Natural killer cell treated with Interleukin-12 subunit alpha and Interleukin-12 subunit beta and Interleukin-15 and Interleukin-18, amount 100 ng/mL, for 72 hours (primary cell): ENCODE results near the gene BTNL9. TPM values are rescaled to one million over a fixed set of nuclear protein-coding genes. Genes with fewer than 3 reads are reported as not detected.
A peak's percentile ranks its signal among the peaks of the same experiment; 100 is the strongest.
"Not testable (repeated sequence)": the region's sequence is repeated elsewhere in the genome, so short reads cannot be mapped to it uniquely, and the experiment has no call there.

Source experiments
- ATAC-seq, 2 donors: fragments of 150-1000 bp; cut with Tn5 transposase in 1 of 2; sonication (Bioruptor Pico), chemical (Tn5 transposase) in 1 of 2; 2 replicates each; pipeline ENCODE4 v1.10.0; 2021
- DNase-seq: peaks from one replicate; pipeline ENCODE4 v3.0.0; 2022; ENCODE audit warnings: low spot score
- H3K27ac Mint-ChIP-seq, 2 donors: 1 replicate in 1 of 2; 2 replicates in 1 of 2; pipeline ENCODE4 v1.8.0; 2022; ENCODE audit warnings: mixed read lengths in 2 of 2, mild to moderate bottlenecking in 1 of 2, moderate library complexity in 1 of 2
- H3K27me3 Mint-ChIP-seq, 2 donors: 1 replicate in 1 of 2; 2 replicates in 1 of 2; pipeline ENCODE4 v1.8.0; 2022; ENCODE audit warnings: mixed read lengths in 2 of 2
- H3K36me3 Mint-ChIP-seq: one replicate; pipeline ENCODE4 v1.8.0; 2022; ENCODE audit warnings: mixed read lengths
- H3K4me1 Mint-ChIP-seq, 2 donors: 1 replicate in 1 of 2; 2 replicates in 1 of 2; pipeline ENCODE4 v1.8.0; 2022; ENCODE audit warnings: low read depth in 2 of 2, mixed read lengths in 2 of 2, mild to moderate bottlenecking in 1 of 2
- H3K4me3 Mint-ChIP-seq: one replicate; pipeline ENCODE4 v1.8.0; 2022; ENCODE audit warnings: mixed read lengths
- H3K9me3 Mint-ChIP-seq: 2 replicates; pipeline ENCODE4 v1.8.0; 2022; ENCODE audit warnings: mixed read lengths
- total RNA-seq, 2 donors: library from RNA; stranded (reverse); gene quantifications; one replicate each; pipeline ENCODE4 v1.2.3, GENCODE V29; 2022

Gene BTNL9
- total RNA-seq, 2 donors from 2014 or later = not detected

DNA sequence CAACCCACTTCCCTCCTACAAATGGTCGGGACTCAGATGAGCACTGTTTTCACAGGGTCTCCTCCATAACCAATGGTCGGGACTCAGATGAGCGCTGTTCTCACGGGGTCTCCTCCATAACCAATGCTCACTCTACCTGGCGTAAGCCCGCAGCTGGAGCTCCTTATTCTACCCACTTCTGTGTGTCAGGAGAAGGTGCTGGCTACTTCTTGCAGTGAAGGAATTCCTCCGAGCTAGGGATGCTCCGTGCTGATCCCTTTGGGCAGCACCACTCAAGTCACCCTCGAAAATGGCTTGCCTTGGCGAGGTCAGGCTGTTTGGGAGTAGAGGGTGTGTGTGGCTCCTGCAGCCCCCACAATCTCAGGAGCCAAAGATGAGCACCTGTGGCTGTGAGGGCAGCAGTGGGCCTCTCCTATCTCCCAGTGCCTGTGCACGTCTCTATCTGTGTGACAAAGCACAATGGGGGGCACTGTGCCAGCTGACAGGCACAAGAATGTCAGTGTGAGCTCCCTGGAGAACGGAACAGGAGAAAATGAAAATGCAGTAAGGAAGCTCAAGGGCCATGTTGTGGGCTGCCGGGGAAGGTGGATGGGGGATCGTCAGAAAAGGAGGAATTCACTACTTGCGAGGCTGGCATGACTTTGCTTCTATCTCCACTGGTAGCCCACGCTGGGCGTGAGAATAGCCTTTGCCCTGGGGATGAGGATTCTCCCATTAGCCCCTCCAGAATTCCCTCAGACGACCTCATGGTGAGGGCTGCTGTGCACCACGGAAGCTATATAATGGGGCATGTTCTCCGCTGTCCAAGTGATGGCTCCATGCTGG lies 3.9 kb upstream of the BTNL9 start:
- Mint-ChIP-seq H3K27me3 (peaks cover 23 to 42% of the 10 kb centered on the region in 2 donors), H3K4me3 (no peak overlapping the region), H3K4me1 (no peaks in the 10 kb centered on the region), H3K36me3 (no peaks in the 10 kb centered on the region), H3K27ac (no peak overlapping the region), H3K9me3 (peaks cover 2% of the 10 kb centered on the region)
- no peak for DNase-seq
- peak in 1 of 2 donors; percentile 26 for ATAC-seq

DNA sequence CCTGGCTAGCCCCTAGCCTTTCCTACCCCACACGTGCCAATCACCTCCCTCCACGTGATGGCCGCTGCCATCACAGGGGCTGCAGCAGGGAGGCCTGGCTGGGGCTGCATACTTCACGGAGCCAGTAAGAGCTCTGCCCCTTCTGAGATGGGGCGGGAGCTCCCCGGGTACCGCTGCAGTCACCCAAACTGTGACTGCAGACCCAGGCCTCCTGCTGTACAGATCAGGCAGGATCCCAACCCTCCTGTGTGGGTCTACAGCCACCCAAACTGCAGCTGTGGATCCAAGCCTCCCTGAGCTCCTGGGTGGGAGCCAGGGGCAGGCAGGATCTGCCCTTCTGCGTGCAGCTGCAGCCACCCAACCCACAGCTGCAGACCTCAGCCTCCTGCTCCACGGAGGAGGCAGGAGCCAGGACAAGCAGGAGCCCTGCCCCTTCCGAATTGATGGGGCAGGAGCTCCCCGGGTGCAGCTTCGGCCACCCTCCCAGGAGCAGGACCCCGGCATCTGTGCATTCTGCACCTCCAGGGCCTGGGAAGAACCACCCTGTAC lies 3.2 kb upstream of the BTNL9 start:
- ATAC-seq = peak in 1 of 2 donors; percentile 15
- Mint-ChIP-seq H3K27me3 (peaks cover 26 to 42% of the 10 kb centered on the region in 2 donors), H3K9me3 (peaks cover 2% of the 10 kb centered on the region), H3K27ac (no peak overlapping the region), H3K4me3 (no peak overlapping the region), H3K4me1 (no peaks in the 10 kb centered on the region), H3K36me3 (no peaks in the 10 kb centered on the region)
- DNase-seq = no peak

DNA sequence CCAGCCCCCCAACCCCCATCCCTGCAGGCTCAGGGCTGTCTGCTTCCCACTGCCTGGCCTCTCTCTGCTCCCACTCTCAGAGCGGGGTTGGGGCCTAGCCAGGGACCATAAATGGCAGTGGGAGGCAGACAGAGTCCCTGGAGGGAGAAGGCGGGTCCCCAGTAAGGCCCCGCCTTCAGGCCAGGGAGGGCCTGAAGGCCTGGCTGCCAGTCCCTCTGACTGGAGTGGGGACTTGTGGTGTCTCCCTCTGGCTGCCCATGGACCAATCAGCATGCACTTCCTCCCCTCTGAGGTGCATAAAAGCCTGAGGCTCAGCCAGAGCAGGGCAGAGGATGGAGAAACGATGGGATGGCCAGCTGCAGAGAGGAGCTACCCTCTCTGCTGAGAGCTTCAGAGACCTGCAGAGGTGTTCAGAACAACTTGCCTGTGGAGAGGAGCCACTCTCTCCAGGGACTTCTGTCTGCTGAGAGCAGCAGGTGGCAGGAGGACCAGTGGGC lies 2.7 kb upstream of the BTNL9 start:
- H3K36me3 Mint-ChIP-seq = no peaks in the 10 kb centered on the region
- DNase-seq = no peak
- peaks cover 30 to 43% of the 10 kb centered on the region in 2 donors for H3K27me3 Mint-ChIP-seq
- no peaks in the 10 kb centered on the region for H3K9me3 Mint-ChIP-seq
- H3K4me3 Mint-ChIP-seq = no peak overlapping the region
- H3K4me1 Mint-ChIP-seq = no peaks in the 10 kb centered on the region
- no peak overlapping the region for H3K27ac Mint-ChIP-seq
- ATAC-seq = peak; percentile 10 to 49

DNA sequence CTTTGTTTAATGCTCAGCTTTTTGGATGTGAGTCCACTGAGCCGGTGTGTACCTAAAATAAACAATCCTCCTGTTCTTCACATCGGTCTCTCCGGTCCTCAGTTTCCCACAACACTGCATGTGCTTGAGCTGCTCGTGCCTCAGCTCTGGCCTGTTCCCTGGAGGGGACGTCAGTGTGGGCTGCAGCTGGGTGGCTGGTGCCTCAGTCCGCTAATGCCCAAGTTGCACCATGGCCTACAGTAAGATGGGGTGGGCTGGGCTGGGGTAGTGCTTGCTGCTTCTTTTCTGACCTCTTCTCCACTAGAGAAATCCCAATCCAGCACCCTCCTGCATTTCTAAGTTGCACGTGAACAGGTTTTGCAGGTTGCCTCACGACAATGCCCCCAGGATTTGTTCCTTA lies 595 bp upstream of the BTNL9 start:
- Mint-ChIP-seq H3K27ac (no peak overlapping the region), H3K4me1 (no peaks in the 10 kb centered on the region)

DNA sequence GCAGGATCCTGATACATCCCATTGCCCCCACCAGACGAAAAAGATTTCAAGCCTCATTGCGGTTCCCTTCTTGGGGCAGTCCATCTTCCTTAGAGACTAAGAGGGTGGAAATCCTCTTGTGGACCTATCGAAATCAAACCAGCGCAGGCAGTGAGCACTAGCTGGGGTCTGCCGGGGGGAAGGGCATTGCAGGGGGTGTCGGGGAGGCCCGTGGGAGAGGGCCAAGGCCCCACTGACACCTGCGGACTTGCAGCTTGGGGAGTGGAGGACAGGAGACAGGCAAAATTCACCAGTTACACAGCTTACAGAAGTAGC lies 522 bp downstream of the BTNL9 start:
- H3K27ac Mint-ChIP-seq = no peak overlapping the region
- no peaks in the 10 kb centered on the region for H3K36me3 Mint-ChIP-seq
- H3K4me3 Mint-ChIP-seq = no peak overlapping the region
- DNase-seq (no peak), ATAC-seq (no peak)
- peaks cover 40 to 47% of the 10 kb centered on the region in 2 donors for H3K27me3 Mint-ChIP-seq
- H3K4me1 Mint-ChIP-seq = no peaks in the 10 kb centered on the region
- H3K9me3 Mint-ChIP-seq = no peaks in the 10 kb centered on the region

More for the DNA sequence above, 595 bp upstream of the BTNL9 start:
- H3K9me3 Mint-ChIP-seq = no peaks in the 10 kb centered on the region
- H3K36me3 Mint-ChIP-seq = no peaks in the 10 kb centered on the region
- no peak for ATAC-seq
- no peak overlapping the region for H3K4me3 Mint-ChIP-seq
- DNase-seq = no peak
- peaks cover 38 to 47% of the 10 kb centered on the region in 2 donors for H3K27me3 Mint-ChIP-seq

DNA sequence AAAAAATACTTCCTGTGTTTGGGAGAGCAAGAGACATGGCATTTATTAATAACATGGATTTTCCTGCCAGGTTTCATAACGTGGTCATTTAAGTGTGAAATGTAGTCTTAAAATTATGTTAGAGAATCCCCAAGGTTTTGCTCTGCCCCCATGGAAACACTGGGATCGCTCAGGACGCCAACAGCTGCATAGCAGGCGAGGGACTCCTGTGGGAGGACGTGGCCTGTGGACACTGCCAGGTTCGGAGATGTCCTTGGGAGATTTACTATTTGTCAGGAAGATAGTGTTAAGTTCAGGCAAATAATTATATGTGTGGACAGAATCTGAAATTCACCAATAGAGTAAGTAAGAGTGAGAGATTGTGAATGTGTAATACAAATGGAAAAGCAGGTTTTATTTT lies 977 bp downstream of the BTNL9 start:
- no peak overlapping the region for H3K27ac Mint-ChIP-seq
- H3K36me3 Mint-ChIP-seq = no peaks in the 10 kb centered on the region
- ATAC-seq (no peak), DNase-seq (no peak)
- no peak overlapping the region for H3K4me3 Mint-ChIP-seq
- no peaks in the 10 kb centered on the region for H3K9me3 Mint-ChIP-seq
- H3K27me3 Mint-ChIP-seq = peaks cover 40 to 47% of the 10 kb centered on the region in 2 donors
- H3K4me1 Mint-ChIP-seq = no peaks in the 10 kb centered on the region

DNA sequence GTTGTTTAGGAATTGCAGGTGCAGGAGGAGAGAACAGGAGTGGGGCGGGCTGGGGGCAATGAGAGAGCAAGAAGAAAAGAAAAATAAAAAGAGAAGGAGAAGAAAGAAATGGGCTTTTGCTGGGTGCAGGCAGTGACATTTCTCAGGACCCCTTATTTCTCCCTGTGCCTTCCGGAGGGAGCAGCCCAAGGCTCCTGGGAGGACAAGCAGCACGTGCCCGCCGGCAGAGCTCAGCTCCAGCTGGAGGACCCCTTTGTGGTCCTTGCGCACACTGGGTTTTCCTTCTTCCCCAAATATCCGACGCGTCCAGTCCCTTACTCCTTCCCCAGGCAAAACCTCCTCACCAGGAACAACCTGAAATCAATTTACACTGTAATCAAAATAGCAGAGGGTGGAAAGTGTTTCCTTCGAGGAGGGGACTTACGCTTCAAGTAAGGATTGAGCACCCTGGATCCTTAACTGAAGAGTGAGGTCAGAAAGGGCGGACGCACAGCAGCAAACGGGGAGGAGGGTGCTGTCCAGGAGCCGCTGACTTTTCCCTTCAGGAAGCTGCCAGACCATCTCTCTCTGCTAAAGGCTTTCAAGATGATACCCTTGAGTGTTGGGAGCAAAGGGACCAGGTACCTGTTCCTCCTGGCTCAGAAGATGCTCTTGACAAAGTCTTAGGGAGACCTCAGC lies 2.1 kb downstream of the BTNL9 start:
- DNase-seq (no peak), ATAC-seq (no peak)
- peaks cover 37 to 47% of the 10 kb centered on the region in 2 donors for H3K27me3 Mint-ChIP-seq
- no peak overlapping the region for H3K27ac Mint-ChIP-seq
- H3K36me3 Mint-ChIP-seq = no peaks in the 10 kb centered on the region
- no peaks in the 10 kb centered on the region for H3K9me3 Mint-ChIP-seq
- H3K4me1 Mint-ChIP-seq = no peaks in the 10 kb centered on the region
- no peak overlapping the region for H3K4me3 Mint-ChIP-seq

DNA sequence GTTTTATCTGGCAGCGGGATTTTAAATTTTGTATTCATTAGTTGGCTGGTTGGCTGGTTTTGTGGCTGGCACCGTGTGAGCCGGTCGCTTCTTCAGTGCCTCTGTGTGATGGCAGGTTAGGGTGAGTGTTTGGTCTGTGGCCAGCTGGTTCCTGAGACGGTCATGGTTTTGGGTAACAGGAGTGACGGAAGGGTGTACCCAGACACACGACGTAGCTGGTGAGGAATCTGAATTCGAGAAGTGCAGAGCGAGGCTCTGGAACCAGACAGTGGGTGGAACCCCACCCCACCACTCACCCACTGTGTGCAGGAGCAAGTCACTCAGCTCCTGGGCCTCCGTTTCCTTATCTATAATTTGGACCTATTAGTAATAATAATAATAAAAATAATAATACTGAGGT lies 2.7 kb downstream of the BTNL9 start:
- Mint-ChIP-seq H3K27ac (no peak overlapping the region), H3K4me1 (no peaks in the 10 kb centered on the region), H3K36me3 (no peaks in the 10 kb centered on the region), H3K27me3 (peaks cover 37 to 49% of the 10 kb centered on the region in 2 donors), H3K4me3 (no peak overlapping the region), H3K9me3 (no peaks in the 10 kb centered on the region)
- no peak for ATAC-seq
- no peak for DNase-seq

DNA sequence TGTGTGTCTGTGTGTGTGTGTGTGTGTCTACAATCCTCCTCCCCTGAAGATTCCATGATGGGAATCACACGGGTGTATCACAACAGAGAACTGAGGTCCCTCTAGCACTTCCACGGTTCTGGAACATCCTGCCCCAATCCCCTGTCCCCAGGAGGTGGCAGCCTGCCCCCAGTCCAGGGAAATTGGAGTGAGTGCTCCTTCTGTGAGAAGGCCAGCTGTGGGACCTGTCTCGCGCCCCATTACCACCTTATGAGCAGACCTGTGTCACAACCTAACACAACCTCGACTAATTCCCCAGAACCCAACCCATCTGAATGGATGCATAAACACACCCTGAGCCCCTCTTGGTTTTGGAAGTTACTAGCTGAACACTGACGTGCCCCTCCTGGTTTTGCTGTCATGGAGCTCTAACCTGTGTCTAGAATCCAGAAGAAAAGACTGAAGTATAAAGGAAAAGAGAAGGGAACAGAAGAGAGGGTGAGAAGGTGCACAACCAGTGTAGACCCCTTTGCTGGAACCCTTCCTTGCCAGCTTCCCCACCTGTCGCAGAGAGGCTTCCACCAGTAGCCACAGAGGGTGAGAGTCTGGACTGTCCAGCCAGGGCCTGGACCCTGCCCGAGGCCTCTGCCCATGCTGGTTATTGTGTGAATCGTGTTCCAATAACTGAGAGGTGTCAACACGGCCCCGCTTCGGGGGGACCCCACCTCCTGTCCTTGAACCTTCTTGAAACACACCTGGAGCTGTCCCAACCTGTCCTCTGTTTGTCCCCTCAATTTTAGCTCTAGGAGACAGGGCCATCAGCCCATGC lies 3.4 kb downstream of the BTNL9 start:
- Mint-ChIP-seq H3K4me1 (no peaks in the 10 kb centered on the region), H3K27me3 (peaks cover 36 to 50% of the 10 kb centered on the region in 2 donors), H3K27ac (no peak overlapping the region), H3K36me3 (no peaks in the 10 kb centered on the region), H3K9me3 (no peaks in the 10 kb centered on the region), H3K4me3 (no peak overlapping the region)
- DNase-seq = no peak
- ATAC-seq = no peak

DNA sequence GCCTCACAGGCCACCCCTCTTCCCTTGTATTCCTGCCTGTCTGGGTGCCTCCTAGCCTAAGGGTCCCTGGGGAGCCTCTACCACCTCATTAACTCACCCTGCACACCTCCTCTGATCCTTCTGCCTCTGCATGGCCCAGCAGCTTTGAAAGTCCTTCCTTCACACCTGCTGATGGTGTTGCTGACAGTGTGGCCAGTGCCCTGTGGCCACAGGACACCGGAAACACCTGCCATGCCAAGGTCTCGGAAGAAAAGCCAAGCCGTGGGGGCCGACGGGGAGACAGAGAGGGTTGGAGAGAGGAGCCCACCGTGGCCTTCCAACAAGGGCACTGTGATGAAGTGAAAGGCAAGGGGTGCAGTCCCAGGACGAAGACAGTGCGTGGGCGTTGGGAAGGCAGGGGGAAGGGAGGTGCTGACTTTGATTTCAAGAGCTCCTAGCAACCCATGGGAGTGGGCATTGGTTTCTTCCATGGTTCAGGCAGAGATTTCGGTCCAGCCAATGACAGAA lies 4.1 kb downstream of the BTNL9 start:
- Mint-ChIP-seq H3K27ac (no peak overlapping the region), H3K27me3 (peaks cover 34 to 49% of the 10 kb centered on the region in 2 donors), H3K9me3 (no peaks in the 10 kb centered on the region), H3K4me3 (no peak overlapping the region), H3K4me1 (no peaks in the 10 kb centered on the region), H3K36me3 (no peaks in the 10 kb centered on the region)
- DNase-seq (no peak), ATAC-seq (no peak)

DNA sequence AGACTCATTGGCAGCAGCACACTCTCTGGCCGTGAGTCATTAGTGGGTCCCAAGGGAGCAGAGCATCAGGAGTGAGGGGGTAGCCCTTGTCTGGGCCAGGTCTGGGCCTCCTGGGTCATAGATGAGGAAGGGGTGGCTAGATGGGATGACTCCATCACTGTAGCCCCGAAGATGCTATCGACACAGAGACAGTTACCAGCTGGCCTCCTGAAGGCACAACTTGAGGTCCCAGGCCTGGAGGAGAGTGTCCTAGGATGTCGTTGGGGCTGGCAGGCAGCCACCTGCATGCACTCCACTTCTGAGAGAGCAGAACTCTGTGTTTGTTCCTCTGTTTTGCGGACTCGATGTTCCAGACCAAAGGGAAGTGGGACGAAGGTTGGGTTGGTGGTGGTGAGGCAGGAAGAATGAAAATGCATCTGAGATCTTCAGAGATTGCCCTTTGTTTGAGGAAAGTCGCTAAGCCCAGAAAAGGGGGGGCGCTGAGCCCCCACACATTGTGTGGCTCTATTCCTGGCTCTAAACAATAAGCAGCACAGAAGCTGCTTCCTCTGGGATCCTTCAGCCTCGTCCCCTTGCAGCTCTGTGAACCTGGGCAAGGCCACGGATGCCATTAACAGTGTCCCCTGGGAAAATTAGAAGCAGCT lies 4.7 kb downstream of the BTNL9 start:
- no peaks in the 10 kb centered on the region for H3K9me3 Mint-ChIP-seq
- H3K4me1 Mint-ChIP-seq = no peaks in the 10 kb centered on the region
- no peak for ATAC-seq
- DNase-seq = no peak
- no peaks in the 10 kb centered on the region for H3K36me3 Mint-ChIP-seq
- peaks cover 33 to 51% of the 10 kb centered on the region in 2 donors for H3K27me3 Mint-ChIP-seq
- H3K27ac Mint-ChIP-seq = no peak overlapping the region
- H3K4me3 Mint-ChIP-seq = no peak overlapping the region

DNA sequence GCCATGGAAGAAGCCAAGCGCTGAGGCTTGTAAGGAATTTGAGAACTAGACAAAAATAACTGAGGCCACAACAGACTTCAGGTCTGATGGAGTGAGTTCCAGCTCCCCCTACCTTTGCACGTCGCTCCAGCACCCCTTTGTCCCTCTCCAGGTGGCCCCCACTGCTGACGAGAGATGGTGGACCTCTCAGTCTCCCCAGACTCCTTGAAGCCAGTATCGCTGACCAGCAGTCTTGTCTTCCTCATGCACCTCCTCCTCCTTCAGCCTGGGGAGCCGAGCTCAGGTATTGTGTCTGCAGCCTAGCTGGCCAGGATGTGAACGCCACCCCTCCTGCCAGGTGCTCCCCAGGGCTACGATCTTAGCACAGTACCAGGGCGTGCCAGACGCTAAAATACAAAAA lies 5.2 kb downstream of the BTNL9 start:
- Mint-ChIP-seq H3K27ac (no peak overlapping the region), H3K4me1 (no peaks in the 10 kb centered on the region), H3K4me3 (no peak overlapping the region), H3K27me3 (peaks cover 29 to 47% of the 10 kb centered on the region in 2 donors), H3K9me3 (no peaks in the 10 kb centered on the region), H3K36me3 (no peaks in the 10 kb centered on the region)
- ATAC-seq = no peak
- no peak for DNase-seq

DNA sequence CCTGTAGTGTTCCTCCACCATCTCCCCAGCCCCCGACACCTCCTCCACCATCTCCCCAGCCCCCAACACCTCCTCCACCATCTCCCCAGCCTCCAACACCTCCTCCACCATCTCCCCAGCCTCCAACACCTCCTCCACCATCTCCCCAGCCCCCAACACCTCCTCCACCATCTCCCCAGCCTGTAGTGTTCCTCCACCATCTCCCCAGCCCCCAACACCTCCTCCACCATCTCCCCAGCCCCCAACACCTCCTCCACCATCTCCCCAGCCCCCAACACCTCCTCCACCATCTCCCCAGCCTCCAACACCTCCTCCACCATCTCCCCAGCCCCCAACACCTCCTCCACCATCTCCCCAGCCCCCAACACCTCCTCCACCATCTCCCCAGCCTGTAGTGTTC lies 5.8 kb downstream of the BTNL9 start:
- H3K27ac Mint-ChIP-seq, DNase-seq, H3K4me3 Mint-ChIP-seq, H3K36me3 Mint-ChIP-seq, ATAC-seq, H3K4me1 Mint-ChIP-seq, H3K9me3 Mint-ChIP-seq: not testable (repeated sequence)
- H3K27me3 Mint-ChIP-seq = peaks cover 31 to 50% of the 10 kb centered on the region in 2 donors
